GM18505 (cell line): ENCODE results near the gene ZFR2.
"Not testable (repeated sequence)": the region's sequence is repeated elsewhere in the genome, so short reads cannot be mapped to it uniquely, and the experiment has no call there.

Source experiments
- ATAC-seq: cut with Tn5 transposase; IDR thresholded peaks from one replicate; pipeline ENCODE4 v1.9.1; 2021; ENCODE audit not compliant: unreplicated experiment
- POLR2A ChIP-seq: IDR thresholded peaks from 4 replicates; pipeline ENCODE4 v1.6.1; 2011; ENCODE audit warnings: borderline replicate concordance; ENCODE audit not compliant: insufficient read depth, insufficient read length; ENCODE audit errors: extremely low read depth

Gene ZFR2

DNA sequence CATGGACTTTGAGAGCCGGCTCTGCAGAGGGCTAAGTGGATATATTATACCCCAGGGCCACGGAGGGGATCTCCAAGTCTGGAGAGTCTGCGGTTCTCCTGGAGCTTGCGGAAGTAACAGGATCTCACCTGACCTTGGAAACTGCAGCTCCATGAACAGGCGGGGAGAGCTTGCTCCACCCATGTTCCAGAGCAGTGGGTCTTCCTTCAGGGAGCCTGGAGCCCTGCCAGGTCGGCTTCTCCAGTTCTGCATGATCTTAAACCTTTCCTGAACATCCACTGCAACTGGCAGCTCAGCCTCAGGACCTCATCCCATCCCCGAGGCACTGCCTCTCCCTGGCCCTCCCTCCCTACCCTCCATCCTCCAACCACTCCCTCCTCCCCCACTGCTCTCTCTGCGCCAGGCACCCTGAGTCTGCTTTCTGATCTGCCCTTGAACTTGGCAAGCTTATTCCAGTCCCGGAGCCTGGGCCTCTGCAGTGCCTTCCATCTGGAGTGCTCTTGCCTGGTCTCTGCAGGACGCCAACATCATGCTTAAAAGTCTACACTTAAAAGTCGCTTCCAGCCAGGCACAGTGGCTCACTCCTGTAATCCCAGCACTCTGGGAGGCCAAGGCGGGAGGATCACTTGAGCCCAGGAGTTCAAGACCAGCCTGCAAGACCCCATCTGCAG, 24.8 kb upstream of the ZFR2 start:
- ATAC-seq, result no peak
- no peak for TF ChIP-seq POLR2A

DNA sequence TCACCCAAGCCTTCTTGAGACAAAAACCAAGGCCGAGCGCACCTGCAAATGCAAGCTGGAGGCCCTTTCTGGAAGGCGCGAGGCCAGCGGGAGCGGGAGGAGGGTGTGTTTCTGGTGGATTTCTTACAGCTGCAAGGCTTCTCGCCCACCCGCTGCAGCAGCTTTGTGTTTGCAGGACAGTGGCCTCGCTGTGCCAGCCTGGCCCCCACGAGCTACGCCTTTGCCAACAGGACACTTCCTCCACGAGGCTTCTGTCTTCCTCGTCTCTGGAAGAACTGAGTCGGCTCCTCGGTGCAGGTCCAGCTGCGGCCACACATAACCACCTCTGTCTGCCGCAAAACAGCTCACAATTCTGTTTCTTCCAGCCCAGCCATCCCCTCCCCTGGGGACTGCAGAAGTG, 21.8 kb upstream of the ZFR2 start:
- no peak for ATAC-seq
- no peak for TF ChIP-seq POLR2A

DNA sequence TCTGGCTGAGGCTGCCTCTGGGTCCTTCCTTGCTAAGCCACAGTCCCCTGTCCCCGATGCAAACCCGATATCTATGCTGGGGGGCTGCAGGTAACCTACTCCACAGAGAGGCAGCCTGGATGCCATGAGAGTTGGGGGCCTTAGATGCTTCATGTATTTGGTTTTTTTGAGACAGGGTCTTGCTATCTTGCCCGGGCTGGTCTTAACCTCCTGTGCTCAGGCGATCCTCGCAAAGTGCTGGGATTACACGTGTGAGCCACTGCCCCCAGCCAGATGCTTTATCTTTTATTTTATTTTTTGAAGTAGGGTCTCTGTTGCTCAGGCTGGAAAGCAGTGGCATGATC, 13.2 kb upstream of the ZFR2 start:
- no peak for TF ChIP-seq POLR2A
- no peak for ATAC-seq

DNA sequence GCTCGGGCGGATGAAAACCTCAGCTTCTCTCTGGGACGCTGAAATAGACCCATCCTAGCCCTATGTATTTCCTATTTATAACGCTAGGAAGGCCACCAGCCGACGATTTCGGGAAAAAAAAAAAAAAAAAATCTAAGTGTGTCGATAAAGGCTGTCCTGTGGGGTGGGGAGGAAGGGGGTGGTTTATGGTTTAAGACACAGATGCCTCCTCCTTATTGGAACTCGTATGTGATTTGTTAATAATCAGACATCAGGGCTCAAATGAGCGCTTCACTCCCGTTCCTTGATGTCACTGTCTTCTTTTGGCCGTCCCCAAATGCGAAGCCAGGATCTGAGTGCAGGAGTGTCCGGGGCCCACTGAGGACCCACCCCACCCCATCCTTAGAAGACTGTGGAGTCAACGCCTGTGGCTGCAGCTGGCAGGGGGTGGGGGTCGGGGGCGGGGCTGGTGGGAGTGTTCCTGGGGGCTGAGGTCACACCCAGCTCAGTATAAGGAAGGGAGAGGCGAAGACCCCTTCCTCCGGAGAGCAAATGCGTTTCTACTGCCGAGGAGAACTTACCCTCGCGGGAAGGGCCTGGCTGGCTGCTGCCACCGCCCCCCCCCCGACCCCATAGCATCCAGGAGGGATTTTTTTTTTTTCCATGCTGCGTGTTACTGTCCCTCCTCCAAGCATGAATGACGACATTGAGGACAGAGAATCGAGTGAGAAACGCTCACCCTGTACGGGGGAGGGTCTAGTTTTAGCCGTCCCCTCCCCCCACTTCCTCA, 12.6 kb upstream of the ZFR2 start:
- no peak for ATAC-seq
- TF ChIP-seq POLR2A, result no peak

DNA sequence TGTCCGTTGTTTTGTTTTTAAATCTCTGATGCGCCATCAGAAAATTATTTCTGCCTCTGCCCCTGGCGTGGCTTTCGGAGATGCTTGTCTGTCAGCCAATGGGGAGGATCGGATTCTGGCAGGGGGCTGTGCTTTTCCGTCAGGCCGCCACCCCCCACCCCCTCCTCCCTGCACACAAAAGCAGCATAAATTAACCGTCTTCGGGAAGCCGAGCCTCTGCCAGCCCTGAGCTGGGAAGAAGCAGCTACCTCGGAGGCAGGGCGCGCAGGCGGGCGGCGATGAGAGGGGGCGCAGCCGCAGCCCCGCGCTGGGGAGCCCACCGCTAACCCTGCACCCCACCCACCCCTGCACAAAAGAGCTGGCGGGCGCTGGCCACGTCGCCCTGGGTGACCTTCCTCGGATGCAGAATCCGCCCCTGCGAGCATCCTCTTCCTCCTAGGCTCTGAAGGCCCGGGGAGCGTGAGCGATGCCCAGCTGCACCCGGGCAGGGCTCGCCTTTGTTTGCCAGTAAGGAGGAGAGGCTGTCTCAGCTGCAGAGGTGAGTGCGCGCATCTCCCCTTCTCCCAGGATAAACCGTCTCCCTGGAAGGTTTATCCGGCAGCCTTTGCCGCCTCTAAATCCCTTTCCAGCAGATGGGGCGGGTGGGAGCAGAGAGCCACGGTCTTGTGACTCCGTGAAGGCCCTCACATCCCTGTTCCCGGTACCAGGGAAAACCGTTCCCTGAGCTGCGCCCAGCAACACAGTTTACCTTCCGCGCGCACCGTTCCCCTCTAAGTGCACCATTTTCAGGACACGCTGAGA, 11.8 kb upstream of the ZFR2 start, which contains the start of gene ATCAY:
ATCAY (plus strand) TSS at position 215 of the 801 bp plus-strand sequence. CDS start 5,083 bp downstream, outside the sequence.
- no peak for ATAC-seq
- no peak for TF ChIP-seq POLR2A

DNA sequence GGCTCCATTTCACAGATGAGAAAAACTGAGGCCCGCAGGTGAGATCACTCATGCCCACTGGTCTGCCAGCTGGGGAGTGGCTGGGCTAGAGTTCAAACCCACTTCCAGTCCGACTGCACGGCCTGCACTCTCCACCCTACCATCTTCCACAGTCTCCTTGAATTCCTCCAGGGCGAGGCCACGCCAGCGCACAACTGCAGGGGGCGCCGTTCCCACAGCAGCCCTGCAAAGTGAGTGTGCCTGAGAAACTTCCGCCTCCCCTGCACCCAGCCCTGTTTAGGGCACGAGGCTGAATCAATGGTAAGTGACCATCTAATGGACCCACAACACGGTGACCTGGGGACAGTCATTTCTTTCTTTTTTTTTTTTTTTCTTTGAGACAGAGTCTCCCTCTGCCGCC, 10.8 kb upstream of the ZFR2 start:
- TF ChIP-seq POLR2A, result no peak
- no peak for ATAC-seq

DNA sequence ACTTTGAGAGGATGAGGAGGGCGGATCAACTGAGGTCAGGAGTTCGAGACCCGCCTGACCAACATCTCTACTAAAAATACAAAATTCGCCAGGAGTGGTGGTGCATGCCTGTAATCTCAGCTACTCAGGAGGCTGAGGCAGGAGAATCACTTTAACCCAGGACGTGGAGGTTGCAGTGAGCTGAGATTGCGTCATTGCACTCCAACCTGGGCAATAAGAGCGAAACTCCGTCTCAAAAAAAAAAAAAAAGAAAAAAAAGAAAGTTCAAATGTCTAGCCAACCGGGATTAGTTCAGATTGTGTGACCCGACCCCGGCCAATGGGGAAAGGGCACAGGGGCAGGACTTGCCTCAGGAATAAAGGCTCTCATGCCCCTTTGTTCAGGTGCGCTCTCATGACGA, 5.9 kb upstream of the ZFR2 start:
- ATAC-seq, result not testable (repeated sequence)

DNA sequence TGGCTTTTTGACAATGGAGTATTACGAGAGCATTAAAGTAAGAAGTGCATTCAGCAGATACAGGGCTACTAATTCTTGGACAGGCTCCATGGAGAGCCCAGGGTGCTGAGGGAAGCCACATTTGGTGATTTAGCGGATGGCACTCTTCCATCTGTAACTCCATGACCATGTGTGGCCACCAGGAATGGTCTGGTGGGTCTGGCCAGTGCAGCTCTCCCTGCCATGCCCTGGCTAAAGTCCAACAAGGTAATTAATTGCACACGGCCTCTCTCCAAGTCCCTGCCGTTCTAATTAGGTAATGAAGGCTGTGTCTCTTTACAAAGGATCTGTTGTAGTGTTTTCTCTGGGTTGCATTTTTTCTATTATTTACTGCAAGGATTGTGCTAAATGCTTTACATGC, 4.3 kb upstream of the ZFR2 start:
- no peak for TF ChIP-seq POLR2A
- ATAC-seq, result no peak

DNA sequence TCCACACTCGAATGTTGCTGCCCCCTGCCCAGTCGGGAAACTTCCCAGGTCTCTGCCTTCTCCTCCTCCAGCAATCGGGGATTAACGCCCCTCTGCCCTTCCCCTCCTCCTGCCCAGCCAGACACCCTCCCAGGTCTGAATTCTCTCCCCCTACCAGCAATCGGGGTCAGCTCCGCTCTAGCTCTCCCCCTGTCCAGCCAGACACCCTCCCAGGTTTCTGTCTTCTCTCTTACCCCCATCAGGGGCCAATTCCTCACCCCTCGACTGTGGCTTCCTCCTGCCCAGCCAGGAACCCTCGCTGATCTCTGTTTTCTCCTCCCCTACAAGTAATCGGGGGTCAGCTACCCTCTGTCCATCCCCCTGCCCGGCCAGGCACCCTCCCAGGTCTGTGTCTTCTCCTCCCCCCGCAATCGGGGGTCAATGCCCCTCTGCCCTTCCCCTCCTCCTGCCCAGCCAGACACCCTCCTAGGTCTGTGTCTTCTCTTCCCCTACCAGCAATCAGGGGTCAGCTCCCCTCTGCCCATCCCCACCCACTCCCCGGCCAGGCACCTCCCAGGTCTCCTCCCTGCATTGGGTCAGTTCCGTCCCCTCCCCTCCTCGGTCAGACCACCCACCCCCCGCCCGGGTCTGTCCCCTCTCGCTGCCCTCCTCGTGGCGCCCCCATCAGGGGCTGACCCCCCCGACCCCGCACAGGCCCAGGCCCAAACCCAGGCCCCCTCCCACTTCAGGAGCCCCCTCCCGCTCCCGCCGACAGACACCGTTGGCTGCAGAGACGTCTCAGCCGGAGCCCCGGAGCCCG, 668 bp downstream of the ZFR2 start:
- TF ChIP-seq POLR2A, result no peak
- ATAC-seq, result no peak

DNA sequence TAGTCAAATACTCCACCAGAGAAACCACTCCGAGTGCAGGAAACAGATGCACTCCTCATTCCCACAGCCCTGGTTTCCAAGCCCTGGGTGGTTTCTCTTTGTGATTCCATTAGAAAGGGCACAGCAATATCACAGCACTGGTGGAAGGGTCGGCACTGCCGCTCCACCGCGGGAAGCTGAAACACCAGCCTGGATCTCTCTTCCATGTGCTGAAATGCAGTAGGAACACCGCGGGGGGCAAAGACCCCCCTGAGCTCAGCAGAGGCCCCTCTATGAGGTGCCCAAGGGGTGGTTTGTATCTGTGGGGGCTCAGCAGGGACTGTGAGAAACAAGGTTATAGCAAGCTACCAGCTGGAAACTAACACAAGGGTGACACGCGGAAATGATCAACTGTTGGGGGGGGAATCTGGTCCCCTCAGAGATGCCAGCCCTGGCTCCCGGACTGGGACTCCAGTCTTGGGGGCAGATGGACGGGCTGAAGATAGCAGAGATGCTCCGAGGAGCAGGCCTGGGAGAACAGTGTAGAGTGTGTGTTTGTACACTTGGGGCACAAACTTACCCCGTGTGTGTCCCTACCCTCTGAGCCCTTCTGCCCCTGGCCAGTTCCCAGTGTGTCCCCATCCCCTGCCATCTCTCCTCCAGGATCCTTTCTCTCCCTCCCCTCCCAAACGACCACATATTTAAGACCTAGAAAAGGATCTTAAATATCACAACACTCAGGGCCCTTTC, 1.8 kb downstream of the ZFR2 start:
- no peak for TF ChIP-seq POLR2A
- ATAC-seq, result no peak

DNA sequence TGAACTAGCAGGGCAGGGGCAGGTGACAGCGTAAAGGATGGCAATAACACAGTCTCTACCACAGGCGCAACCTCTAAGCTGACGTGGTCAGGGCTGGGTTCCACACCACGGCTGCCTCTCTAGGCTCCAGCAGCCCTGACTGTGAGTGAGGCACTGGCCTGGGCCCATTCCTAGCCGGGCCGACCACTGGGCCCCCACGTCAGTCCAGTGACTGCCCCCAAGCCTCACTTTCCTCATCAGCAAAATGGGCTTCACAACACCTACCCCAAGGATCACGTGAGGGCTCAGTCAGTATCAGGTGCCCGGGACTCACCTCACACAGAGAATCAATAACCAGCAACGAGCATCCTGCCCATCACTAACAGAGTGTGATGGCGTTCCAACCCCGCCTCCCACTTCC, 5.2 kb downstream of the ZFR2 start:
- no peak for ATAC-seq
- TF ChIP-seq POLR2A, result no peak

DNA sequence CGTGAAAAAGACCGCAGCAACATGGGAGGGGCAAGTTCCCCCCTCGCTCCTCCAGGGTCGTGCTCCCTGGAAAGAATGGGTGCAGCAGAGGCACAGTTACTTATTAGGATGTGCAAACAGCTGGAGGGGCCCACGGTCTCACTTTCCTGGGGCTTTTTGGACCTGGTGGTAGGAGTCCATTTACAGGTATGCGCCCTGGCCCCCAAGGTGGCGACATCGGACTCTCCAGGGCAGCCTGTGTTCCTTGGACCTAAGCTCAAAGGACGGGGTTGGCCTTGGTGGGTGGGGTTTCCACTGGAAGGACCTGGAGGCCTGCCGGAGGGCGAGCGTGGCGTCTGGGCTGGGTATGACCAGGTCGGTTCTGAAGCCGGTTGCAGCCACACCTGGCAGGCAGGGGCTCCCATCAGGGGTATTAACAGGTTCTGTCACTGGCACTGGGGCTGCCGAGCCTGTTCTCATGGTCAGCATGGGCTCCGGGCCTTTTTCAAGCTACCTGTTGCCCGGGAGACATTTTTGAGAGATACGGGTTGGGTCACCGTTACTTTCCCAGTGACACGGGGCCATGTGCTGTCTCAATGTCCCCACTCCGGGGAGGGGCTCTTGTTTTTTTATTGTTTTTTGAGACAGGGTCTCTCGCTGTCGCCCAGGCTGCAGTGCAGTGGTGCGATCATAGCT, 5.9 kb downstream of the ZFR2 start:
- ATAC-seq, result no peak
- TF ChIP-seq POLR2A, result no peak
